ENCODE results near the gene EIF5A2. TPM values are rescaled to one million over a fixed set of nuclear protein-coding genes. Genes with fewer than 3 reads are reported as not detected.
"Not testable (repeated sequence)": the region's sequence is repeated elsewhere in the genome, so short reads cannot be mapped to it uniquely, and the experiment has no call there.

The EIF5A2 gene
- total RNA-seq, 1 donor from 2014 or later, result 10.0 TPM

GRCh38 chr3:170896781-170897180, 11.7 kb downstream of the EIF5A2 start:
- Mint-ChIP-seq H3K9me3 (peaks cover 12% of the 10 kb centered on the region), H3K4me1 (ENCODE audit: unreplicated experiment) (no peaks in the 10 kb centered on the region), H3K27ac (no peak overlapping the region), H3K27me3 (no peaks in the 10 kb centered on the region), H3K36me3 (peaks cover 18% of the 10 kb centered on the region), H3K4me3 (no peak overlapping the region)
- DNase-seq (ENCODE audit: extremely low spot score, unreplicated experiment), result no peak
- no peak for TF ChIP-seq CTCF (conservative IDR thresholded peaks at IDR 0.05)

DNA sequence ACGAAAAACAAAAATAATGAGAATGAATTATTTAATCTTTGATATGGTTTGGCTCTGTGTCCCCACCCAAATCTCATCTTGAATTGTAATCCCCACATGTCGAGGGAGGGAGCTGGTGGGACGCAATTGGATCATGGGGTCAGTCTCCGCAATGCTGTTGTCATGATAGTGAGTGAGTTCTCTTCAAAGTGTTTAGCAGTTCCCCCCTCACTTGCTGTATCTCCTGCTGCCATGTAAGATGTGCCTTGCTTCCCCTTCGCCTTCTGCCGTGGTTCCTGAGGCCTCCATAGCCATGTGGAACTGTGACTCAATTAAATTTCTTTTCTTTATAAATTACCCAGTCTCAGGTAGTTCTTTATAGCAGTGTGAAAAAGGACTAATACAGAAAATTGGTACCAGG, 12.1 kb downstream of the EIF5A2 start:
- not testable (repeated sequence) for H3K4me3 Mint-ChIP-seq; DNase-seq (ENCODE audit: extremely low spot score, unreplicated experiment); H3K27me3 Mint-ChIP-seq; H3K4me1 Mint-ChIP-seq (ENCODE audit: unreplicated experiment); H3K27ac Mint-ChIP-seq
- Mint-ChIP-seq H3K36me3 (peaks cover 19% of the 10 kb centered on the region), H3K9me3 (peaks cover 12% of the 10 kb centered on the region)

DNA sequence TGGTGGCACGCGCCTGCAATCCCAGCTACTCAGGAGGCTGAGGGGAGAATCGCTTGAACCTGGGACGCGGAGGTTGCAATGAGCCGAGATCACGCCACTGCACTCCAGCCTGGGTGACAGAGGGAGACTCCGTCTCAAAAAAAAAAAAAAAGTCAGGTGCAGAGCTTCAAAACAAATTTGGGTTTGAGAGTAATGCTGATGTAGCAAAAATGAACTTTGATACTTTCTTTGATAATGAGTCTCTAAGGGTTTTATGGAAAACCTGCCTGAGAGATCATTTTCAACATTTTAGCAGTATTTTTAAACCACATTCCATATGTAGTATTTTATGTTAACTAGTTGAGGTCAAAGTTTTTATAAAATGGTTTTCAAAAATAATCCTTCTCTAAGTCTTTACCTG, 14.5 kb downstream of the EIF5A2 start:
- Mint-ChIP-seq H3K4me1 (ENCODE audit: unreplicated experiment) (no peaks in the 10 kb centered on the region), H3K4me3 (no peak overlapping the region), H3K27me3 (no peaks in the 10 kb centered on the region), H3K27ac (no peak overlapping the region), H3K36me3 (peaks cover 18% of the 10 kb centered on the region), H3K9me3 (peaks cover 12% of the 10 kb centered on the region)
- DNase-seq (ENCODE audit: extremely low spot score, unreplicated experiment), result no peak
- no peak for TF ChIP-seq CTCF (conservative IDR thresholded peaks at IDR 0.05)

- no peak for DNase-seq (ENCODE audit: extremely low spot score, unreplicated experiment)
Measured at GRCh38 chr3:170889630-170890029, 18.8 kb downstream of the EIF5A2 start.

GRCh38 chr3:170889132-170889531, 19.3 kb downstream of the EIF5A2 start:
- no peaks in the 10 kb centered on the region for H3K9me3 Mint-ChIP-seq
- no peaks in the 10 kb centered on the region for H3K27me3 Mint-ChIP-seq
- H3K36me3 Mint-ChIP-seq, result peaks cover 7% of the 10 kb centered on the region
- DNase-seq (ENCODE audit: extremely low spot score, unreplicated experiment), result no peak
- H3K4me3 Mint-ChIP-seq, result no peak overlapping the region
- H3K27ac Mint-ChIP-seq, result no peak overlapping the region
- H3K4me1 Mint-ChIP-seq (ENCODE audit: unreplicated experiment), result no peaks in the 10 kb centered on the region
- no peak for TF ChIP-seq CTCF (conservative IDR thresholded peaks at IDR 0.05)

More at GRCh38 chr3:170889630-170890029, 18.8 kb downstream of the EIF5A2 start:
- Mint-ChIP-seq H3K36me3 (peaks cover 3% of the 10 kb centered on the region), H3K4me3 (no peak overlapping the region), H3K9me3 (no peaks in the 10 kb centered on the region), H3K27ac (no peak overlapping the region), H3K4me1 (ENCODE audit: unreplicated experiment) (no peaks in the 10 kb centered on the region), H3K27me3 (no peaks in the 10 kb centered on the region)
- TF ChIP-seq CTCF (conservative IDR thresholded peaks at IDR 0.05), result no peak

DNA sequence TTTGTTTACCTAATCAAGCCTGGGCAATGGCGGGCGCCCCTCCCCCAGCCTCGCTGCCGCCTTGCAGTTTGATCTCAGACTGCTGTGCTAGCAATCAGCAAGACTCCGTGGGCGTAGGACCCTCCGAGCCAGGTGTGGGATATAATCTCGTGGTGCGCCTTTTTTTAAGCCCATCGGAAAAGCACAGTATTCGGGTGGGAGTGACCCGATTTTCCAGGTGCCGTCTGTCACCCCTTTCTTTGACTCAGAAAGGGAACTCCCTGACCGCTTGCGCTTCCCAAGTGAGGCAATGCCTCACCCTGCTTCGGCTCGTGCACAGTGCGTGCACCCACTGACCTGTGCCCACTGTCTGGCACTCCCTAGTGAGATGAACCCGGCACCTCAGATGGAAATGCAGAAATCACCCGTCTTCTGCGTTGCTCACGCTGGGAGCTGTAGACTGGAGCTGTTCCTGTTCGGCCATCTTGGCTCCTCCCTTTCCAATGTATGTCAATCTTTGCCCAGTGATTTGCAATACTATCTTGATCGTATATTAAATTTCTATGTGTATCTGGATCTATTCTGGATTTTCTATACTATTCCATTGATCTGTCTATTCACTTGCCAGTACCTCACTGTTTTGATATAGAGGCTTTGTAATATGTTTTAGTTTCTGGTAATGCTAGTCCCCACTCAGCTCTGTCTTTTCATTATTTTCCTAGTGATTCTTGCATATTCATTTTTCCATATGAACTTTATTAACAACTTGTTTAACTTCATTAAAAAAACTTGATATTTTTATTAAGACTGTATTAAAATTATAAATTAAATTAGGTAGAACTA, 24.1 kb downstream of the EIF5A2 start:
- not testable (repeated sequence) for H3K27me3 Mint-ChIP-seq; H3K9me3 Mint-ChIP-seq; H3K27ac Mint-ChIP-seq; H3K4me1 Mint-ChIP-seq (ENCODE audit: unreplicated experiment); H3K4me3 Mint-ChIP-seq; DNase-seq (ENCODE audit: extremely low spot score, unreplicated experiment); H3K36me3 Mint-ChIP-seq

- not testable (repeated sequence) for H3K27ac Mint-ChIP-seq, H3K9me3 Mint-ChIP-seq, H3K27me3 Mint-ChIP-seq
Measured at GRCh38 chr3:170878688-170879087, 29.7 kb downstream of the EIF5A2 start.

GRCh38 chr3:170877311-170877710, 31.1 kb downstream of the EIF5A2 start:
- not testable (repeated sequence) for H3K27me3 Mint-ChIP-seq; H3K4me1 Mint-ChIP-seq (ENCODE audit: unreplicated experiment); H3K36me3 Mint-ChIP-seq; H3K9me3 Mint-ChIP-seq; DNase-seq (ENCODE audit: extremely low spot score, unreplicated experiment); H3K4me3 Mint-ChIP-seq; H3K27ac Mint-ChIP-seq

More at GRCh38 chr3:170878688-170879087, 29.7 kb downstream of the EIF5A2 start:
- not testable (repeated sequence) for DNase-seq (ENCODE audit: extremely low spot score, unreplicated experiment); H3K4me3 Mint-ChIP-seq; H3K4me1 Mint-ChIP-seq (ENCODE audit: unreplicated experiment); H3K36me3 Mint-ChIP-seq
